Measurements from ENCODE around the gene CREBRF. TPM values are rescaled to one million over a fixed set of nuclear protein-coding genes. Genes with fewer than 3 reads are reported as not detected.
"Not testable (repeated sequence)": the region's sequence is repeated elsewhere in the genome, so short reads cannot be mapped to it uniquely, and the experiment has no call there.

CREBRF gene
- total RNA-seq, 1 donor from 2014 or later: 34.4 TPM

- Histone ChIP-seq H3K27ac (no peak overlapping the region), H3K36me3 (no peaks in the 10 kb centered on the region), H3K4me1 (no peaks in the 10 kb centered on the region), H3K27me3 (no peaks in the 10 kb centered on the region), H3K9me3 (no peaks in the 10 kb centered on the region), H3K4me3 (no peak overlapping the region)
- intact Hi-C loops (cut with DNase I): no loop called here
- TF ChIP-seq POLR2AphosphoS5 (IDR thresholded peaks at IDR 0.05; ENCODE audit: insufficient read depth in 1 of 2, low read depth in 1 of 2): no peak
- TF ChIP-seq CTCF (IDR thresholded peaks at IDR 0.05): no peak
- TF ChIP-seq POLR2A (IDR thresholded peaks at IDR 0.05): no peak
- no peak for DNase-seq (ENCODE audit: extremely low spot score in 2 of 2)
These were observed 13.4 kb upstream of the CREBRF start for GRCh38 chr5:173042763-173043107.

GRCh38 chr5:173045474-173045873 lies 10.7 kb upstream of the CREBRF start:
- Histone ChIP-seq H3K27ac (no peak overlapping the region), H3K4me1 (no peaks in the 10 kb centered on the region), H3K4me3 (no peak overlapping the region), H3K9me3 (no peaks in the 10 kb centered on the region), H3K27me3 (no peaks in the 10 kb centered on the region), H3K36me3 (no peaks in the 10 kb centered on the region)
- no peak for DNase-seq (ENCODE audit: extremely low spot score in 2 of 2)
- TF ChIP-seq POLR2AphosphoS5 (IDR thresholded peaks at IDR 0.05; ENCODE audit: insufficient read depth in 1 of 2, low read depth in 1 of 2): no peak
- no peak for TF ChIP-seq CTCF (IDR thresholded peaks at IDR 0.05)
- TF ChIP-seq POLR2A (IDR thresholded peaks at IDR 0.05): no peak
- intact Hi-C loops (cut with DNase I): no loop called here

- intact Hi-C loops (cut with DNase I); H3K4me3 ChIP-seq; H3K27me3 ChIP-seq; H3K36me3 ChIP-seq; H3K27ac ChIP-seq; H3K9me3 ChIP-seq; DNase-seq (ENCODE audit: extremely low spot score in 2 of 2); H3K4me1 ChIP-seq: not testable (repeated sequence)
These were observed 8.9 kb upstream of the CREBRF start for GRCh38 chr5:173047096-173047837.

GRCh38 chr5:173047838-173048105 lies 8.4 kb upstream of the CREBRF start:
- H3K4me1 ChIP-seq: no peaks in the 10 kb centered on the region
- no peaks in the 10 kb centered on the region for H3K9me3 ChIP-seq
- no peak overlapping the region for H3K27ac ChIP-seq
- H3K27me3 ChIP-seq: no peaks in the 10 kb centered on the region
- no peak for TF ChIP-seq CTCF (IDR thresholded peaks at IDR 0.05)
- TF ChIP-seq POLR2A (IDR thresholded peaks at IDR 0.05): no peak
- no peak for TF ChIP-seq POLR2AphosphoS5 (IDR thresholded peaks at IDR 0.05; ENCODE audit: insufficient read depth in 1 of 2, low read depth in 1 of 2)
- no peaks in the 10 kb centered on the region for H3K36me3 ChIP-seq
- intact Hi-C loops (cut with DNase I): no loop called here
- no peak for DNase-seq (ENCODE audit: extremely low spot score in 2 of 2)
- no peak overlapping the region for H3K4me3 ChIP-seq

GRCh38 chr5:173050791-173051190 lies 5.4 kb upstream of the CREBRF start:
- Histone ChIP-seq H3K36me3 (no peaks in the 10 kb centered on the region), H3K9me3 (no peaks in the 10 kb centered on the region), H3K27me3 (no peaks in the 10 kb centered on the region), H3K4me3 (no peak overlapping the region), H3K27ac (no peak overlapping the region), H3K4me1 (peaks cover 6% of the 10 kb centered on the region)
- no peak for DNase-seq (ENCODE audit: extremely low spot score in 2 of 2)
- TF ChIP-seq POLR2AphosphoS5 (IDR thresholded peaks at IDR 0.05; ENCODE audit: insufficient read depth in 1 of 2, low read depth in 1 of 2): no peak
- TF ChIP-seq CTCF (IDR thresholded peaks at IDR 0.05): no peak
- no peak for TF ChIP-seq POLR2A (IDR thresholded peaks at IDR 0.05)
- intact Hi-C loops (cut with DNase I): no loop called here

Data from vagina (tissue), 2 donors.